ENCODE results near the gene HAGHL.

DNA sequence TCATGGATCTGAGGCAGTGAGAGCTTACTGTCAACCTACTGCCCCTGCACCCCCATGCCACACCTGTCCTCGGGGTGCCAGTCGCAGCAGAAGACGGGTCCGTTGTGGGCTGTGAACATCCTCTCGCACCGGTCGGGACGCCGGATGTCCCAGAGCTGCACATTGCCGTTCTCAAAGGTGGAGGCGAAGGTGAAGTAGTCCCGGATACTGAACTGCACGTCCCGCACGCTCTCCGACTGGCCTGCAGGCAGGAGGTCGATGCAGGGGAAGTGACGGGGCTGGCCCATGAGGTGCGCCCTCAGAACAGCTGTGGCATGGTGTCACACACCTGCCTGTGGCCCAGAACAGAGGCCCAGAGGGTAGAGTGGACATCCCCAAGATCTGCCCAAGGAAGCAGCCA lies 39.4 kb upstream of the HAGHL start:
- no peak for TF ChIP-seq POLR2A (IDR thresholded peaks at IDR 0.05)
- TF ChIP-seq, protein P1, sequence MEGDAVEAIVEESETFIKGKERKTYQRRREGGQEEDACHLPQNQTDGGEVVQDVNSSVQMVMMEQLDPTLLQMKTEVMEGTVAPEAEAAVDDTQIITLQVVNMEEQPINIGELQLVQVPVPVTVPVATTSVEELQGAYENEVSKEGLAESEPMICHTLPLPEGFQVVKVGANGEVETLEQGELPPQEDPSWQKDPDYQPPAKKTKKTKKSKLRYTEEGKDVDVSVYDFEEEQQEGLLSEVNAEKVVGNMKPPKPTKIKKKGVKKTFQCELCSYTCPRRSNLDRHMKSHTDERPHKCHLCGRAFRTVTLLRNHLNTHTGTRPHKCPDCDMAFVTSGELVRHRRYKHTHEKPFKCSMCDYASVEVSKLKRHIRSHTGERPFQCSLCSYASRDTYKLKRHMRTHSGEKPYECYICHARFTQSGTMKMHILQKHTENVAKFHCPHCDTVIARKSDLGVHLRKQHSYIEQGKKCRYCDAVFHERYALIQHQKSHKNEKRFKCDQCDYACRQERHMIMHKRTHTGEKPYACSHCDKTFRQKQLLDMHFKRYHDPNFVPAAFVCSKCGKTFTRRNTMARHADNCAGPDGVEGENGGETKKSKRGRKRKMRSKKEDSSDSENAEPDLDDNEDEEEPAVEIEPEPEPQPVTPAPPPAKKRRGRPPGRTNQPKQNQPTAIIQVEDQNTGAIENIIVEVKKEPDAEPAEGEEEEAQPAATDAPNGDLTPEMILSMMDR (IDR thresholded peaks at IDR 0.05), result no peak
- no peak for TF ChIP-seq POLR2AphosphoS5 (IDR thresholded peaks at IDR 0.05)

All from prostate gland (tissue), 2 donors.